RPMI8226 (cell line): ENCODE measurements around the gene FAM163A.
"Not testable (repeated sequence)": the region's sequence is repeated elsewhere in the genome, so short reads cannot be mapped to it uniquely, and the experiment has no call there.

ENCODE experiments used
- DNase-seq: peaks from one replicate; pipeline ENCODE4 v3.0.0-alpha.2; 2015

FAM163A gene

DNA sequence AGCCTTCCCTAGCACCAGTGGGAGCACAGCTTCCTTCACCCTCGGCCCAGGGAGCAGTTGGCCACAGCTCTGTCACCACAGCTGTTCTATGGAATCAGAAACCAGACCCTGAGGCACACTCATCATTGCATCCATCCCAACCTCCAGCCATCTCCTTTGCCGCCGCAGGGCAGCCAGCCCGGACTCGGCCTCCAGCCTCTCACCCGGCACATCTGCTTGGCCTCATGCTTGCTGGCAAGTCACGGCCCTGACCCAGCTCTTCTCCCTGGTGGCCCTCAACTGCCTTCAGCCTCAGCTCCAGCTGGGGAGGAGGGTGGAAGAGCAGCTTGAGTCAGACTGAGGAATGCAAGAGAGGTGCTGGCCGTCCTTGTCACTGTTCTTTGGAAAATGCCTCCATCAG is 74.7 kb downstream of the FAM163A start:
- no peak for DNase-seq

DNA sequence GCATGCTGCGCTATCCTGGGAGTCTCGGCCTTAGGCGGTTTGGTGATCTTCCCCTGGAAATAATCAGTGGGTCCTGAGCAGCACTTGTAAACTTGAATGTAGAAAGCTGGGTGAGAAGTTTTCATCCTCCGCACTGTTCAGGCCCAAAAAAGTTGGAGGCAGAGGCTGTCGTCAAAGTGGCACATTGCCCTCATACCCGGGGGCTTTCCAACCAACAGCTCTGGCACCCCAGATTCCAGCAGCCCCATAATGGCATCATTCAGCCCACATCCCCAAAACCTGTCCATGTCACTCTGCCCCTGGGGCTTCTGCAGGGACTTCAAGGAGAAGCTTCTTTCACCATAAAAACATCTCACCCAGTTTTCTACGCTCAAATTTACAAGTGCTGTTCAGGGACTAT is 75.2 kb downstream of the FAM163A start:
- DNase-seq, result no peak

DNA sequence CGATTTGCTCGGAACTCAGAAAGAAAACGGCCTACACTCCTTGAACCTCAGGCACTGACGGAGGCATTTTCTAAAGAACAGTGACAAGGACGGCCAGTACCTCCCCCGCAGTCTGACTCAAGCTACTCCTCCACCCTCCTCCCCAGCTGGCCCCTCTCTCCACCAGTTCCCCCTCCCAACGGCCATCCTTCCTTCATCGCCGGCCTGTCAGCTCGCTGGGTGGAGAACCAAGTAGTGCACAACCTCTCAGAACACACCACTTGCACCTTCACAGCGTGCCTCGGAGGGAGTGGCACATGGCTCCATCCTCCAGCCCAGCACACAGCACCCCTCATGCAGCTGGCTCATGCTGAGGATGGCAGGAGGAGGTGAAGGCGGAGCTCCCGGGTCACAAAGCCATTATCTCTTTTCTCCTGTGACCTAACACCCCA is 75.7 kb downstream of the FAM163A start:
- DNase-seq, result no peak

DNA sequence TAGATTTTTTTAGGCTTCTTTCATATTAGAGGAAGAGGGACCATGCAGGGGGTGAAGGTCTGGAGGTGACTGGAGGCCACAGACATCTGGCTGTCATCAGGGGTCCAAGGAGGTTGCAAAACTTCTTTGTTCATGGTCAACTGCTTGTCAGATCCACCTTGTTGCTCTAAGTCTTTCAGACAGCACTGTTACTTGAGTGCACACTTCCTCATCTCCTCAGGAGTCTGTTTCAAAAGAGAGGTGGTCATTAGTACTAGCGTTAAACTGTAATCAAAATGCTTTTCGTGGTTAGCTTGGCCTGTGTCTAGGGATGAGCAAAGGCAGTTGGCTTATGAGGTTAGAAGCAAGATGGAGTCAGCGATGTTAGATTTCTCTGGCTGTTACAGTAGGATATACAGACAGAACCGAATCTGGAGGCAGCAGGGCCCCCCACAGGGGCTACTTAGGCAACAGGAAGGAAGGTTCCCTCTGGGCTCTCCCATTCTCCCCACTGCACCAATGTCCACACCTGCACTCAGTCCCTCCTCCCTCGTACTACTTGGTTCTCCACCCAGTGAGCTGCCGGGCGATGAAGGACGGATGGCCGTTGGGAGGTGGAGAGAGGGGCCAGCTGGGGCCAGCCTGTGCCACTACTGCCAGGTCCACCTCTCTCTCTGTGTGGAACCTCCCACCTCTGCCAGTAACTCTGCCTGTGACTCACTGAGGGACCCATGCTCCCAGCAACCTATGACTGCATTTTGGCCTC is 77.3 kb downstream of the FAM163A start:
- no peak for DNase-seq

DNA sequence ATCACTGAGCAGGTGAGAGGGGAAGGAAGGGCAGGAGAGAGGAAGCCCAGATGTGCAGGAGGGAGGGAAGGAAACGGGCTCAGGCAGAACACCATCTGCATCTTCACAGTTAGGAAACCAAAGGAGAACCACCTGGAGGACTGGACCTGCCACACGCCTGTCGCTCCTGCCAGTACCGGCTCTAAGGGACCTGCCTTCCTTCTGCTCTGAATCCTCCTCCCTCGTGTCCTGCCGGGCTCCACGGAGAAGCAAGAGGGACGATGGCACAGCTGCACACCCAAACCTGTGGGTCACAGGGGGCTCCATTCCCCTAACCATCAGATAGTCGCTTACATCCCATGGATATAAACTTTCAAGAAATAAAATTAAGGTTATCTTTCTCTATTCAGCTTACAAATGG is 78.4 kb downstream of the FAM163A start:
- no peak for DNase-seq

DNA sequence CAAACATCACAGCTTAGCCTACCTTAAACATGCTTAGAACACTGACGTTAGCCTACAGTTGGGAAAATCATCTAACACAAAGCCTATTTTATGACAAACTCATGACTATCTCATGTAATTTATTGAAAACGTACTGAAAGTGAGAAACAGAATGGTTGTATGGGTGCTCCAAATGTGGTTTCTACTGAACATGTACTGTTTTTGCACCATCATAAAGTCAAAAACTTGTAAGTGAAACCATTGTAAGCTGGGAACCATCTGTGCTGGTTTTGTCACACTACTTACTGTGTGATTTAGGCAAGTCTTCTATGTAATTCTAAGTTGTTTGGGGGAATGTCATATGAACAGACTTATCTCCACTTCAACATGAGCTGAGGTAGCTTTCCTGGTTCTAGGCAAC is 79.0 kb downstream of the FAM163A start:
- no peak for DNase-seq

DNA sequence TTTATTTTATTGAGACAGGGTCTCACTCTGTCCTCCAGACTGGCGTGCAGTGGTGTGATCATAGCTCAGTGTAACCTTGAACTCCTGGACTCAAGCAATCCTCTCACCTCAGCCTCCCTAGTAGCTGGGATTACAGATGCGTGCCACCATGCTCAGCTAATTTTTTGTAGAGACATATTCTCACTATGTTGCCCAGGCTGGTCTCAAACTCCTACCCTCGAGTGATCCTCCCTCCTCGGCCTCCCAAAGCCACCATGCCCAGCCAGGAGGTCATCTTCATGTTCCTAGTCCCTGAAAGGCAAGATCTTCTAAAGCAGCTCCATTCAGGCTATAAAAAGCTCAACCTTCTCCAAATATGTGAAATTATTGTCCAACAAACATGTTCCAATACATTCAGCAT is 80.6 kb downstream of the FAM163A start:
- DNase-seq, result no peak

DNA sequence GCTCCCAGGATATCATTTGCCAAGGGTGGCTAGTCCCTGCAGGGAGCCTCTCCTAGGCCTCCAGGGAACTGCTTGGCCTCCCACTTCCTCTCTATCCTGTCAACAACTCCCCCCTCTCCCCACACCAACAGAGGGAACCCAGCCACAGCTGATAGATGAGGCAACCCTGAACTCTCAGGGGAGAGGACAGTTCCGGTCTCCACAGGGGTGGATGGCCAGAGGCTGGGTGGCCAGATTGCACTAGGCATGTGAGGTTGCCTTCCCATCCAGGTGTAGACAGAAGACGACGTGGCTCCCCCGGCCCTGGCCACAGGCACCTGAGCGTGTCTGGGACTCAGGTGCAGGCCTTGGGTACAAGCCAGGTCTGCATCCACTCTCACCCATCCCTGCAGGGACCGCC is 81.2 kb downstream of the FAM163A start:
- no peak for DNase-seq

DNA sequence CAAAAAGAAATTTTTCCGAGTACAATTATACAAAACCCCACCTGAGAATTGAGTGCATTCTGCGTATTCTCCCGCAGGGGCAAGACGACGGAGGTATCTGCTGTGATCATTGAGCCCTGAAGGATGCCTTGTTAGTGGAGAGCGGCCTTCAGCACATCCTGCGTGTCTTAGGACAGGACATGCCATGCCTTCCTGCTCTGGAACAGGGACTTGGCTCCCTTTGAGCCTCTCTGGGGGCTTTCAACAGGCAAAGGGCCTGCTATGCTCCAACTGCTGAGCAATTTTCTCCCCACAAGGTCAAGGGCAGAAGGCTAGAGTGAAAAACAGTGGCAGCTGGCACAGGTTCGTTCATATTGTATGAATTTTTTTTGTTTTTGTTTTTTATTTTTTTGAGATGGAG is 82.1 kb downstream of the FAM163A start:
- no peak for DNase-seq

DNA sequence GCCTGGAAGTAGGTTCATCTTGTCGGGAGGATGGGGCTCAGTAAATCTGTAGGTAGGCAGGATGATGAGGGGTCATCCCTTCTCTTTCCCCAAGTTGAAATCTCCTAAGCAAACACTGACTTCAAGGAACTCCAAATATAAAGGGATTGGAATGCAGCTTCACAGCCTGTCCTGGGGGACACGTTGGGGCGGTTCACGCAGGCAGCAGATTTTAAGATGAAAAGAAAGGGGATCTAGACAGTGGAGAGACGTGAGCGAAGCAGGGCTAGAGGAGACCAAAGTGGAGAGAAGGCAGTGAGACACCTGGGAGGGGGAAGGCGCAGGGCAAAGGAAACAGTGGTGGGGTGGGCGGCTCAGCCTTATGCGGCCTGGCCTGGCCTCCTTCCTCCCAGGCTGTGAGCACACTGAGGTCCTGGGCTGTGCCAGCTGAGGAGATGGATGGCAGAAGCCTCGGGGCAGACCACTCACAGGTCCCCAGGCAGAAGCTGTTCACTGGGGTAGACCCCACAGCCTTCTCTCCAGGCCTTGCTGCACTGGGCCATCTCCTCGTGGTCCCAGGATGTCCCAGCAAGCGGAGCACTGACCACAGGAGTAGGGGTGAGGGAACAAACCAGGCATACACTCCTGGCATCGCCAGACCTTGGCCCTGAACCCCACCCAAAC is 82.8 kb downstream of the FAM163A start:
- DNase-seq, result no peak

DNA sequence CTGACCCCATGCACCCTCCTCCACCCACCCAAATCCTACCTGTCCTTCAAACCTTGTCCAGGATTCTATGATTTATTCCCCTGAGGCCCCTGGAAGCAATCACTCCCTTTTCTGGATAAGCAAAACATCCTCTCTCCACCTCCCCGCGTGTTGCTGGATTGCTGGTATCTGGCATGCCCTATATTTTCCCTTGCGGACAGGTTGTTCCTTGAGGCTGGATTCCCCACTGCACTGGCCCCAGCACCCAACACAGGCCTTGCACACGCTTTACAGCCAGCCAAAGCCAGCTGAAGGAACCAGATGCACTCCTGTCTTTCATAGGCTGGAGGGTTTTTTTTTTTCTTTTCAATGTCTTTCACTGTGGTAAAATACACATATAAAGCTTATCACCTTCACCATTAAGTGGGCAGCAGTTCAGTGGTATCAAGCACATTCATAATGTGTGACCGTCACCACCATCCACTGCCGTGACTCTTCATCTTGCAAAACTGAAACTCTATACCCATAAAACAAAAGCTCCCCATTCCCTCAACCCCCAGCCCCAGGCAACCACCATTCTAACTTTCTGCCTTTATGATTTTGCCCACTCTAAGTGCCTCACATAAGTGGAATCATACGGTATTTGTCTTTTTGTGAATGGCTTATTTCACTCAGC is 83.7 kb downstream of the FAM163A start:
- no peak for DNase-seq

DNA sequence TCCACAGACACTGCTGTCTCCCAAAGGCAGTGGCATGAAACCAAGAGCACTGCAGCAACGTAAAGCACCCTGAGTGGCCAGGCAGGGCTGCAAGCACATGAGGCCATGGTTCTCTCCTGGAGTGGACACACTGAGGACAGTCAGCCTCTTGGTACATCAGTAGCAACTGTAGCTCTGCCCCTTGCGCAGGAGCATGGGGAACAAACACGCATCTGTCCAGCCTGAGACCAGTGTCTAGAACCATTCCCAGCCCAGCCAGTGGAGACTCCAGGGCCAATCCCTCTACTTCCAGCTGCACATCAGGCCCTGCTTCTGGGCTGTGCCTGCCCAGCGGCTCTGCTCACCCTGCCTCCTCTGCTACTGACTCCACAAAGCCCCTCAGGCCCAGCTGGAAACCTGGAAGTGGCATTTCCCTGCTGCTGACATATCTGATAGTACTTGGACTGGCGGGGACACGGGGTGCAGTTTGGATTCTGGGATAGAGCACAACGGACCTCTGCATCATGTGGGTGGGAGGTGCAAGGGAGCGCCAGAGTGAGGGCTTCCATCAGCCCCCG is 85.5 kb downstream of the FAM163A start:
- no peak for DNase-seq

DNA sequence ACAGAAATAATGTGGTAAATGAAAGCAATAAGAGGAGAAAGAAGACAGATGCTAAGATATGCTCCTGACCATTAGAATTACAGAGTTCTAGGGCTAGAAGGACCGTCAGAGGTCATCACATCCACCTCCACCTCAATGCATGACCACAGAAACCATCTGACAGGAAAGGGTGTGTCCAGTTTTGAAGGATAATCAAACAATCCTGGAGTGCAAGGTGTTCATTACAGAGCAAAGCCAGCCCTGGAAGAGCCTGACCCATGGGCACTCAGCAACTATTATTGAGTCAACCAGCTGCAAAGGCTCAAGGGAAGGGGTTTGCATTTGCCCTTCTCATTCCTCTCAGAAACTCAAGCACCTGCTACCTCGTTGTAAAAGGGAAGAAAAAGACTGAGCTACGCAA is 88.1 kb downstream of the FAM163A start:
- DNase-seq, result peak; percentile 16

DNA sequence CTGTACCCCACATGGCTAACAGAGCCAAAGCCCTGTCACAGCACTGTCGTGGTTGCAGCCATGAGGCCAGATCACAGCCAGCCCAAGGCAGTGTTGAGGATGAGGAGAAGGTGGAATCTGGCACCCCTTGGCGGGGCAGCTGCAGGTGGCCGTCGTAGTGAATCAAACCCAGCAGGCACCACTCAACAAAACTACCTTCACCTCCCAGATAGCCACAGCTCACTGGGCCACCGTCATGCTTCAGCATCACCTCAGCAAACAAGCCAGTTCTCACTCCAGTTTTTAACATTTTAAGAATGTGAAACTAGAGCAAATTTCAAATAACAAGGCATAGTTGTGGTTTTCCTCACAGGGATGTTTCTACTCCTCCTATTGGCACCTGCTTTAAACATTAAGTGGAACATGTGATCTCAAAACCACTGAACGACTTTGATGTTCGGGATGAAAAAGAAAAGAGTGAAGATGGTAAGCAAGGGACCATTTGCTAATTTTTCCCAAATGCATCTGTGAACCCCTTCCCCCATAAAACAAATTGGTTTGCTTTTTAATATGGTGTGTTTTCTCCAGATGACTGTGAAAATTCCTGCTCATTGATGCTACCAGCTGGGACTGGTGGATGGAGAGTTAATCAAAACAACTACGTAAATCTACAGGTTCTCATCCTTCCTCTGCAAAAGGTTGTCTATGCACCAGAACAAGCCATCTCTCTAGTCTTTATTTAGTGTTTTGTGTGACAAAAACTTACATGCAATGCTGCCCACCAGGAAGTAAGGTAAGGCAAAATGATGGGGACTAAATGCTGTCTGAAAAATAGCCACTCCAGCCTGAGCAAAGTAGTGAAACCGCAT is 89.0 kb downstream of the FAM163A start:
- DNase-seq, result peak; percentile 62

DNA sequence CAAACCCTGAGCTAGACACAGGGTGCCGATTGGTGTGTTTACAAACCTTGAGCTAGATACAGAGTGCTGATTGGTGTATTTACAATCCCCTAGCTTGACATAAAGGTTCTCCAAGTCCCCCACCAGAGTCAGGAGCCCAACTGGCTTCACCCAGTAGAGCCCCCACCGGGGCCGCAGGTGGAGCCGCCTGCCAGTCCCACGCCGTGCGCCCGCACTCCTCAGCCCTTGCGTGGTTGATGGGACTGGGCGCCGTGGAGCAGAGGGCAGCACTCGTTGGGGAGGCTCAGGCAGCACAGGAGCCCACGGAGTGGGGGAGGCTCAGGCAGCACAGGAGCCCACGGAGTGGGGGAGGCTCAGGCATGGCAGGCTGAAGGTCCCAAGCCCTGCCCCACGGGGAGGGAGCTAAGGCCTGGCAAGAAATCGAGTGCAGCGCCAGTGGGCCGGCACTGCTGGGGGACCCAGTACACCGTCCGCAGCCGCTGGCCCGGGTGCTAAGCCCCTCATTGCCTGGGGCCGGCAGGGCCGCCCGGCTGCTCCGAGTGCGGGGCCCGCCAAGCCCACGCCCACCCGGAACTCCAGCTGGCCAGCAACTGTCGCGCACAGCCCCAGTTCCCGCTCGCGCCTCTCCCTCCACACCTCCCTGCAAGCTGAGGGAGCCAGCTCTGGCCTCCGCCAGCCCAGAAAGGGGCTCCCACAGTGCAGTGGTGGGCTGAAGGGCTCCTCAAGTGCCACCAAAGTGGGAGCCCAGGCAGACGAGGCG is 93.8 kb downstream of the FAM163A start:
- not testable (repeated sequence) for DNase-seq

DNA sequence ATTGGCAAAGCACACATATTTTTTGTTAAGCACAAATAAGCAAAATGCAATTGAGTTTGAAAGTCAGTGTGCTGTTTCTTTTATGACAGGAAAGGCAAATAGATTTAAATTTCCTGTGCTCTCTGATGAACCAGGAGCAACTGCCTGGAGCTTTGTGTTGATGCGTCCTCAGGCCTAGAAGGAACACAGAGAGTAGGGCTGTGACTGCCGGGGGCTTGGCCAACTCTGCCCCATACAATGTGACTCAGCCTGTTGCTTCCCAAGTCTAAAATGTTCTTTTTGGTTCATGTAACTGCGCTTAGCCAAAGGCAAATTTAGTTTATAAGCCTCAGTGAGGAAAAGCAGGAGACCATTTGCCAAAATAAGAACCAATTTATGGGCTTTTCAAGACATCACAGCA is 97.0 kb downstream of the FAM163A start:
- DNase-seq, result no peak

DNA sequence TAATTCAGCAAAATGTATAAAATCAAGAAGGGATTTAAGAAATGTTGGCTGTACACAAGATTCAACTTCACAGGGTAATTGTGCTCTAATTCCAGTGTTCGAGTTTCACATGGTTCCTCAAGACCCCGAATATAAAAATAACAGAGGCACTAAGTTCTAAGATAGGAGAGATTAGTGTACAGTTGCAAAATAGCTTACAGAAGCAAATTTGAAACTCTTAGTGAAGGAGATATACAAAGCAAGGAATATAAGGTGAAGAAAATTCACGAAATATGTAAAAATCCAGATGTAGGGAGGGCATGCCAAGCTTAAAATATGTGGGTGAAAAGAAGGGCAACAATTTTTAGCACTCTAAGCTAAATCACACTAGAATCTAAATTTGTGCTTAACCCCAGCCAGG is 105.1 kb downstream of the FAM163A start:
- no peak for DNase-seq

DNA sequence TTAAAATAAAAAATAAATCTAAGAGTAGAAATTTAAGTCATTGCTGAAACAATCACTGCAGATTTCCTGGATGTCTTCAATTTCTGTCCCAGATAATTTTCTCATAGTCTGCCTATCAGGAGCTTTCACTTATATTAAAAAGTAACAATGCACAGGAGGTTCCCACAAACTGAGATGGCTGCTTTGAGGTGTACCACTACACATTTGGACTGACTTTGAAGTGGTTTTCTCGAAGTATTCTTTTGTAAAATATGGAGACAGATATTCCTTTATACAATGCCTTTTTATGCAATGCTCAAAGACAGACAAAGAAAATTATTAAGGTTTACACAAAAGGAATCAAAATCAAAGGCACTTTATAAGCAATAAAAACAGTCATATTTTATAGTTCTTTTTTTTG is 110.0 kb downstream of the FAM163A start:
- DNase-seq, result no peak

DNA sequence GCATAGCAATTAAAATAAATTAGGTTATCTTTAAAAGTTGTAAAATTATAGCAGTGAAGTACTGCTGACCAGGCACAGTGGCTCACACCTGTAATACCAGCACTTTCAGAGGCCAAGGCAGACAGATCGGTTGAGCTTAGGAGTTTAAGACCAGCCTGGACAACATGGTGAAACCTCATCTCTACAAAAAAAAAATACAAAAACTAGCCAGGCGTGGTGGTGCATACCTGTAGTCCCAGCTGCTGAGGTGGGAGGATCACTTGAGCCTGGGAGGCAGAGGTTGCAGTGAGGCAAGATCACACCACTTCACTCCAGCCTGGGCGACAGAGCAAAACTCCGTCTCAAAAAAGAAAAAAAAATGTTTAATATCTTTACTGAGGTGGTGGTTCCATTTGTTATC is 112.7 kb downstream of the FAM163A start:
- DNase-seq, result not testable (repeated sequence)

DNA sequence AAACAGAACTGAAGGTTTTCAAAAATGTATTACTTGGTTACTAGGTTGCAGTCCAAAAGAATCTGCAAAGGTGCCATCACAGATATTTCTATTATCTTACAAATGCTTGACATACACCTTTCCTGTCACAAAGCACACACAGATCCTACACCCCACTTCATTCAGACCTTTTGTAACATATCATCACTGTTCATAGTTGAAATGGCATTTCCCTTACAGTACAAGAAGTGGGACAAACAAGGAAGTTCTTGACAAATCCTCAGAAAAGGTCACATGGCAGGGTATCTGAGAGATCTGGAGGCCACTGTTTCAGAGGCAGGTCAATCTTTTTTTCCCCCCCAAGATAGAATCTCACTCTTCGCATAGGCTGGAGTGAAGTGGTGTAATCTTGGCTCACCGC is 113.2 kb downstream of the FAM163A start:
- DNase-seq, result no peak

DNA sequence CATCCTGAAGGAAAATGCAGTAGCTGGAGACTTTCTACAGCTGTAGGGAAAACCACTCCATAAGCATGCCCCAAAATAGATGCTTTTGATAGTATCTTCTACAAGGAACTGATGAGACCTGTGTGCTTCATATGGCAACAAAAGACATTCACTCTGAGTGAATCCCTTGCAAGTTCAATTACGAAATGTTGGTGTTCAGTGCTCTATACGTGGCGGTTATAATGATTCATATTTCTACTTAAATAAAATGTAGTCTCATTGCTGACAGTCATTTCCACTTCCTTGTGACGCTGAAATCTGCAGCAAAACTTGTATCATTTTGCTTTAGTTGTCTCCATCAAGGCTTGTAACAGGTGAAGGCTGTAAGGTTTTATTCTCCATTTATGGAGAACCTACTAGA is 113.9 kb downstream of the FAM163A start:
- DNase-seq, result no peak

DNA sequence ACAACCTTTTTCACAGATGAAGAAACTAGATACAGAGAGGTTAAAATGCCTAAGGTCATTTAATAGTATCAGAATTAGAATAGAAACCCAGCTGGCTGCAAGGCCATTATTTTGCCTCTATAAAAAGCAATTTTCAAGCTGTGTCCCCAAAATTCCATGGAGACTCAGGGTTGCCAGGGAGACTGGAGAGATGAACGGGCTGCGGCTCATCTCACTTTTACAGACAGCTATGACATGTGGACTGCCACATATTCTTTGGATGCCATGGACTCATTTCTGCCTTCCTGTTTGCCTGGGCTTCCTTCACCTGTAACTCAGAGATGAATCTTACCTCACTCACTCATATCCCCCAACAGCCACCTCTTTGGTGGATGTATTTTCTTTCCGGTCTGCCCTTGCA is 117.6 kb downstream of the FAM163A start:
- no peak for DNase-seq
